RWPE2 (cell line): ENCODE measurements around the gene RAB44.

ENCODE experiments used
- ATAC-seq: fragments of 200-7000 bp; cut with Tn5 transposase; 3 replicates; pipeline ENCODE4 v1.9.1; 2021; ENCODE audit warnings: low read depth
- DNase-seq: peaks from one replicate; pipeline ENCODE4 v3.0.0-alpha.2; 2020; ENCODE audit warnings: low spot score
- H3K27ac ChIP-seq: fragments of 450-650 bp; 2 replicates; pipeline ENCODE4 v1.5.1; 2017; ENCODE audit warnings: mild to moderate bottlenecking; ENCODE audit not compliant: poor library complexity, severe bottlenecking
- H3K27me3 ChIP-seq: fragments of 250-450 bp; sonication (Bioruptor Pico); 2 replicates; pipeline ENCODE4 v1.5.1; 2021; ENCODE audit warnings: mild to moderate bottlenecking, moderate library complexity; ENCODE audit not compliant: insufficient read depth, poor library complexity, severe bottlenecking
- H3K36me3 ChIP-seq: fragments of 250-450 bp; sonication (Bioruptor Pico); 2 replicates; pipeline ENCODE4 v1.5.1; 2020; ENCODE audit warnings: low read depth, mild to moderate bottlenecking, moderate library complexity
- H3K4me1 ChIP-seq: fragments of 250-450 bp; sonication (Bioruptor Pico); 2 replicates; pipeline ENCODE4 v1.5.1; 2021; ENCODE audit warnings: mild to moderate bottlenecking, moderate library complexity; ENCODE audit not compliant: insufficient read depth, poor library complexity, severe bottlenecking
- H3K4me3 ChIP-seq: fragments of 250-450 bp; sonication (Bioruptor Pico); 2 replicates; pipeline ENCODE4 v1.5.1; 2021; ENCODE audit warnings: mild to moderate bottlenecking, moderate library complexity; ENCODE audit not compliant: severe bottlenecking
- H3K9me3 ChIP-seq: fragments of 250-450 bp; sonication (Bioruptor Pico); 2 replicates; pipeline ENCODE4 v1.5.1; 2021; ENCODE audit warnings: mild to moderate bottlenecking, moderate library complexity; ENCODE audit not compliant: severe bottlenecking
- TF ChIP-seq, protein P1 (sequence below): fragments of 450-650 bp; IDR thresholded peaks from one replicate; pipeline ENCODE4 v1.5.1; 2017; ENCODE audit warnings: mild to moderate bottlenecking, moderate library complexity; ENCODE audit not compliant: poor library complexity, severe bottlenecking

RAB44 gene

GRCh38 chr6:36674942-36675341 lies 22.7 kb upstream of the RAB44 start:
- peaks cover 9% of the 10 kb centered on the region; the same call in 1 of the 2 replicates for H3K36me3 ChIP-seq
- ATAC-seq (peak; percentile 30), DNase-seq (no peak)
- peaks cover 37% of the 10 kb centered on the region for H3K4me1 ChIP-seq
- no peaks in the 10 kb centered on the region for H3K27me3 ChIP-seq
- TF ChIP-seq, protein P1, sequence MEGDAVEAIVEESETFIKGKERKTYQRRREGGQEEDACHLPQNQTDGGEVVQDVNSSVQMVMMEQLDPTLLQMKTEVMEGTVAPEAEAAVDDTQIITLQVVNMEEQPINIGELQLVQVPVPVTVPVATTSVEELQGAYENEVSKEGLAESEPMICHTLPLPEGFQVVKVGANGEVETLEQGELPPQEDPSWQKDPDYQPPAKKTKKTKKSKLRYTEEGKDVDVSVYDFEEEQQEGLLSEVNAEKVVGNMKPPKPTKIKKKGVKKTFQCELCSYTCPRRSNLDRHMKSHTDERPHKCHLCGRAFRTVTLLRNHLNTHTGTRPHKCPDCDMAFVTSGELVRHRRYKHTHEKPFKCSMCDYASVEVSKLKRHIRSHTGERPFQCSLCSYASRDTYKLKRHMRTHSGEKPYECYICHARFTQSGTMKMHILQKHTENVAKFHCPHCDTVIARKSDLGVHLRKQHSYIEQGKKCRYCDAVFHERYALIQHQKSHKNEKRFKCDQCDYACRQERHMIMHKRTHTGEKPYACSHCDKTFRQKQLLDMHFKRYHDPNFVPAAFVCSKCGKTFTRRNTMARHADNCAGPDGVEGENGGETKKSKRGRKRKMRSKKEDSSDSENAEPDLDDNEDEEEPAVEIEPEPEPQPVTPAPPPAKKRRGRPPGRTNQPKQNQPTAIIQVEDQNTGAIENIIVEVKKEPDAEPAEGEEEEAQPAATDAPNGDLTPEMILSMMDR, result no peak
- peak overlapping the region; percentile 95 for H3K27ac ChIP-seq
- H3K4me3 ChIP-seq, result no peak overlapping the region
- no peaks in the 10 kb centered on the region for H3K9me3 ChIP-seq

DNA sequence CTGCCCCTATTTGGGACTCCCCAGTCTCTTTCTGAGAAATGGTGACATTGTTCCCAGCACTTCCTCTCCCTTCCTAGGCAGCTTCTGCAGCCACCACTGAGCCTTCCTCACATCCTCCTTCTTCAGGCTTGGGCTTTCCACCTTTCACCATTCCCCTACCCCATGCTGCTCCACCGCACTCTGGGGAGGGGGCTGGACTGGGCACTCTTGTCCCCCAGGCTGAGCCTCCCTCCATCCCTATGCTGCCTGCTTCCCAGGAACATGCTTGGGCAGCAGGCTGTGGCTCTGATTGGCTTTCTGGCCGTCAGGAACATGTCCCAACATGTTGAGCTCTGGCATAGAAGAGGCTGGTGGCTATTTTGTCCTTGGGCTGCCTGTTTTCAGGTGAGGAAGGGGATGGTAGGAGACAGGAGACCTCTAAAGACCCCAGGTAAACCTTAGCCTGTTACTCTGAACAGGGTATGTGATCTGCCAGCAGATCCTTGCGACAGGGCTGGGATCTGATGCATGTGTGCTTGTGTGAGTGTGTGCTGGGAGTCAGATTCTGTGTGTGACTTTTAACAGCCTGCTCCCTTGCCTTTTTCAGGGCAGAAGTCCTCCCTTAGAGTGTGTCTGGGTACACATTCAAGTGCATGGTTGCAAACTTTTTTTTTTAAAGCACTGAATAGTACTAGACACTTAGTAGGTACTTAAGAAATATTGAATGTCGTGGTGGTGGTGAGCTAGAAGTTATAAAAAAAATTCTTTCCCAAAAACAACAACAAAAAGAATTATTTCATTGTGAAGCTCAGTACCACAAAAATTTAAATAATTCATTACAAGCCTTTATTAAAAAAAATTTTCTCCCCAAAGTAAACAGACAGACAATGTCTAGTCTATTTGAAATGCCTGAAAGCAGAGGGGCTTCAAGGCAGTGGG lies 21.2 kb upstream of the RAB44 start:
- peaks cover 37% of the 10 kb centered on the region for H3K4me1 ChIP-seq
- H3K27me3 ChIP-seq, result no peaks in the 10 kb centered on the region
- no peak for ATAC-seq
- DNase-seq, result no peak
- H3K9me3 ChIP-seq, result no peaks in the 10 kb centered on the region
- TF ChIP-seq, protein P1, result no peak
- peaks cover 15% of the 10 kb centered on the region for H3K36me3 ChIP-seq
- H3K27ac ChIP-seq, result peak overlapping the region; percentile 95
- no peak overlapping the region for H3K4me3 ChIP-seq

GRCh38 chr6:36677059-36677749 lies 20.4 kb upstream of the RAB44 start:
- DNase-seq (no peak), ATAC-seq (no peak)
- no peaks in the 10 kb centered on the region for H3K9me3 ChIP-seq
- peak overlapping the region; percentile 95 for H3K27ac ChIP-seq
- H3K4me3 ChIP-seq, result no peak overlapping the region
- peaks cover 23% of the 10 kb centered on the region for H3K36me3 ChIP-seq
- no peaks in the 10 kb centered on the region for H3K27me3 ChIP-seq
- TF ChIP-seq, protein P1, result no peak
- peaks cover 44% of the 10 kb centered on the region for H3K4me1 ChIP-seq

GRCh38 chr6:36677753-36678487 lies 19.7 kb upstream of the RAB44 start:
- ATAC-seq, result no peak
- Histone ChIP-seq H3K36me3 (peaks cover 27% of the 10 kb centered on the region), H3K4me1 (peaks cover 51% of the 10 kb centered on the region), H3K27ac (peak overlapping the region; percentile 95), H3K27me3 (no peaks in the 10 kb centered on the region), H3K9me3 (no peaks in the 10 kb centered on the region), H3K4me3 (peak overlapping the region; percentile 75)
- DNase-seq, result no peak
- TF ChIP-seq, protein P1, result no peak
